ENCODE data around the gene TSPAN5. TPM values are rescaled to one million over a fixed set of nuclear protein-coding genes. Genes with fewer than 3 reads are reported as not detected.

Gene TSPAN5
- total RNA-seq, 2 experiments from 2014 or later = 1.8 to 2.8 TPM

DNA sequence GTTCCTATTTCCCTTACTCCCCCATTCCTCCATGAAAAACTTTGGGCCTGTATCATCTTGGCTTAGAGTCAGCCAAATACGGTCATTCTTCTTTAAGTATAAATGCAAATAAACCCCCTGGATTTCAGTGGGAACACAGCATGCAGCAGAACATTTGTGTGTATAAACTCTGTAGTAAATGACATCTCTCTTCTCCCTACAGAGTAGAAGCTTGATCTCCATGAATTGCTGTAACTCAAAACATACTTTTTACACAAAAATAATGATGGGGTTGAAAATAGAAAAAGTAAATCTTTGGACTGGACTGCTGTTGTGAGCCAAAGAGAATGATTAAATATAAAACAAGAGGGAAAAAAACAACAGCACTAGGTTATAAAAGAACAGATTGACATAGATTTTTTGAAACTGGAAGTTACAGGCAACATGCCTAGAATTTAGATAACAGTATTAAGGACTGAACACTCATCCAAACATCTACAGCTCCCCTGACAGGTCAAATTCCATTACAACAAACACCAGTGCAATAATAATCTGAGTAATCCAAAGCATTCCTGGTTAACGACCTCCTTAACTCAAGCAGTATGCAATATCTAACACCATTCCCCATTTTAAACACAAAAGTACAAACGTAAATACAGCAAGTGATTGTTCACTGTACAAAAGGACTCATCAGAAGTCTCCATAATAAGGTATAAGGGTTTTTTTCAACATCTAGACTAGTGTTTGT lies 30.7 kb downstream of the TSPAN5 start:
- H3K36me3 Mint-ChIP-seq (ENCODE audit: low read depth) = no peaks in the 10 kb centered on the region
- H3K27ac Mint-ChIP-seq = no peak overlapping the region
- Histone ChIP-seq H3K27me3 (ENCODE audit: control insufficient read depth in 1 of 2, insufficient read depth in 2 of 2, low read length in 2 of 2) (no peaks in the 10 kb centered on the region), H3K9me3 (ENCODE audit: control insufficient read depth in 1 of 2, insufficient read depth in 1 of 2, low read length in 2 of 2) (no peaks in the 10 kb centered on the region), H3K36me3 (ENCODE audit: insufficient read depth, low read length) (no peaks in the 10 kb centered on the region), H3K27ac (ENCODE audit: low read depth in 1 of 2, low read length in 2 of 2) (no peak overlapping the region), H3K4me1 (ENCODE audit: insufficient read depth, low read length) (peaks cover 15% of the 10 kb centered on the region), H3K4me3 (ENCODE audit: low read length) (no peak overlapping the region)
- H3K27me3 Mint-ChIP-seq = no peaks in the 10 kb centered on the region
- ATAC-seq (ENCODE audit: poor library complexity) = no peak
- H3K9me3 Mint-ChIP-seq = no peaks in the 10 kb centered on the region
- H3K4me1 Mint-ChIP-seq (ENCODE audit: low read depth) = peaks cover 81% of the 10 kb centered on the region
- no peak overlapping the region for H3K4me3 Mint-ChIP-seq
- ChIA-PET CTCF (no interaction called here), POLR2A (no interaction called here)
- intact Hi-C loops (cut with DNase I, micrococcal nuclease) = no loop called here
- TF ChIP-seq, protein P1, sequence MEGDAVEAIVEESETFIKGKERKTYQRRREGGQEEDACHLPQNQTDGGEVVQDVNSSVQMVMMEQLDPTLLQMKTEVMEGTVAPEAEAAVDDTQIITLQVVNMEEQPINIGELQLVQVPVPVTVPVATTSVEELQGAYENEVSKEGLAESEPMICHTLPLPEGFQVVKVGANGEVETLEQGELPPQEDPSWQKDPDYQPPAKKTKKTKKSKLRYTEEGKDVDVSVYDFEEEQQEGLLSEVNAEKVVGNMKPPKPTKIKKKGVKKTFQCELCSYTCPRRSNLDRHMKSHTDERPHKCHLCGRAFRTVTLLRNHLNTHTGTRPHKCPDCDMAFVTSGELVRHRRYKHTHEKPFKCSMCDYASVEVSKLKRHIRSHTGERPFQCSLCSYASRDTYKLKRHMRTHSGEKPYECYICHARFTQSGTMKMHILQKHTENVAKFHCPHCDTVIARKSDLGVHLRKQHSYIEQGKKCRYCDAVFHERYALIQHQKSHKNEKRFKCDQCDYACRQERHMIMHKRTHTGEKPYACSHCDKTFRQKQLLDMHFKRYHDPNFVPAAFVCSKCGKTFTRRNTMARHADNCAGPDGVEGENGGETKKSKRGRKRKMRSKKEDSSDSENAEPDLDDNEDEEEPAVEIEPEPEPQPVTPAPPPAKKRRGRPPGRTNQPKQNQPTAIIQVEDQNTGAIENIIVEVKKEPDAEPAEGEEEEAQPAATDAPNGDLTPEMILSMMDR (IDR thresholded peaks at IDR 0.05) = no peak
- no peak for DNase-seq

DNA sequence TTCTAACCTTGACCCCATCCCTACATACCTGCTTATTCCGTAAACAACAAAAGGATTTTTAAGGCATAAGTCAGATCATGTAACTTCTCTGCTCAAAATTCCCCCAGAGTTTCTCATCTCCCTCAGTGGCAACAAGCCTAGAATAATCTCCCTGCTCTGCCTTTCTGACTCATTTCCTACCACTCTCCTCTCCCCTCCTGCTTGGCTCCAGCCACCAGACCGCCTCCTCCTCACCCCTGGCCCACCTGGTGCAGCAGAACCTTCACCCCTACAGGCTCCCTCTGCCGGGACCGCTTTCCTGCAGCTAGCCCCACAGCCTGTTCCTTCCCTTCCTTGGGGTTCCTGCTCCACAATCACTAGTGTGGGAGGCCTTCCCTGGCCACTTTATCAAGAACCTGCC lies 32.1 kb downstream of the TSPAN5 start:
- Histone ChIP-seq H3K9me3 (ENCODE audit: control insufficient read depth in 1 of 2, insufficient read depth in 1 of 2, low read length in 2 of 2) (no peaks in the 10 kb centered on the region), H3K36me3 (ENCODE audit: insufficient read depth, low read length) (no peaks in the 10 kb centered on the region), H3K27me3 (ENCODE audit: control insufficient read depth in 1 of 2, insufficient read depth in 2 of 2, low read length in 2 of 2) (no peaks in the 10 kb centered on the region), H3K4me1 (ENCODE audit: insufficient read depth, low read length) (peaks cover 13% of the 10 kb centered on the region), H3K4me3 (ENCODE audit: low read length) (no peak overlapping the region), H3K27ac (ENCODE audit: low read depth in 1 of 2, low read length in 2 of 2) (no peak overlapping the region)
- ChIA-PET POLR2A (no interaction called here), CTCF (no interaction called here)
- Mint-ChIP-seq H3K4me3 (no peak overlapping the region), H3K4me1 (ENCODE audit: low read depth) (peaks cover 75% of the 10 kb centered on the region), H3K27ac (no peak overlapping the region), H3K9me3 (no peaks in the 10 kb centered on the region), H3K27me3 (no peaks in the 10 kb centered on the region), H3K36me3 (ENCODE audit: low read depth) (no peaks in the 10 kb centered on the region)
- ATAC-seq (ENCODE audit: poor library complexity) (no peak), DNase-seq (no peak)
- intact Hi-C loops (cut with DNase I, micrococcal nuclease) = no loop called here
- TF ChIP-seq, protein P1 (IDR thresholded peaks at IDR 0.05) = no peak

DNA sequence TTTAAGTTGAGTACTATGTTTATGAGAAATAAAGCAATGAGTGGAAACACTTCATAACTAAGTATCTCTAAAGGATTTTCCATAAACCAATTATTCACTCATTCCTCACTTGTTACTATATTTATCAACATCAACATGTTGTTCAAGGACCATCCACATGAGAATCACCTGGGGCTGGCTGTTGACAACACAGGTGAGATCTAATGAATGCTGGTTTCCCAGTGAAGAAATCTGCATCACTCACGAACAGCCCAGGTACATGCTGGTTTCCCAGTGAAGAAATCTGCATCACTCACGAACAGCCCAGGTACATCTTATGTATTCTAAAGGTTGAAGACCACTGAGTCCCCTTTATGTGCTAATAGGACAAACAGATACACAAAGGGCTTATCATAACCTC lies 32.5 kb downstream of the TSPAN5 start:
- H3K9me3 ChIP-seq (ENCODE audit: control insufficient read depth in 1 of 2, insufficient read depth in 1 of 2, low read length in 2 of 2) = no peaks in the 10 kb centered on the region
- no peak overlapping the region for H3K4me3 ChIP-seq (ENCODE audit: low read length)
- intact Hi-C loops (cut with DNase I, micrococcal nuclease) = no loop called here
- peaks cover 75% of the 10 kb centered on the region for H3K4me1 Mint-ChIP-seq (ENCODE audit: low read depth)
- no peaks in the 10 kb centered on the region for H3K36me3 Mint-ChIP-seq (ENCODE audit: low read depth)
- H3K27me3 ChIP-seq (ENCODE audit: control insufficient read depth in 1 of 2, insufficient read depth in 2 of 2, low read length in 2 of 2) = no peaks in the 10 kb centered on the region
- no peaks in the 10 kb centered on the region for H3K27me3 Mint-ChIP-seq
- H3K4me3 Mint-ChIP-seq = no peak overlapping the region
- ChIA-PET CTCF (no interaction called here), POLR2A (no interaction called here)
- TF ChIP-seq, protein P1 (IDR thresholded peaks at IDR 0.05) = no peak
- H3K4me1 ChIP-seq (ENCODE audit: insufficient read depth, low read length) = peaks cover 13% of the 10 kb centered on the region
- H3K36me3 ChIP-seq (ENCODE audit: insufficient read depth, low read length) = no peaks in the 10 kb centered on the region
- H3K27ac ChIP-seq (ENCODE audit: low read depth in 1 of 2, low read length in 2 of 2) = no peak overlapping the region
- DNase-seq (no peak), ATAC-seq (ENCODE audit: poor library complexity) (no peak)
- no peak overlapping the region for H3K27ac Mint-ChIP-seq
- no peaks in the 10 kb centered on the region for H3K9me3 Mint-ChIP-seq
